ENCODE data around the gene TMEM144.

The TMEM144 gene

GRCh38 chr4:158229768-158230167 lies 19.5 kb downstream of the TMEM144 start:
- in situ Hi-C loops (cut with MboI; ENCODE audit: low pct_unique_long_range_greater_than_20kb, low sequenced_read_pairs, unreplicated experiment) = no loop called here
- DNase-seq (ENCODE audit: low spot score) = no peak
- no peak for TF ChIP-seq CTCF (IDR thresholded peaks at IDR 0.05; ENCODE audit: extremely low read depth, insufficient read depth, missing control alignments)

- DNase-seq (ENCODE audit: low spot score) = no peak
- no peak for TF ChIP-seq CTCF (IDR thresholded peaks at IDR 0.05; ENCODE audit: extremely low read depth, insufficient read depth, missing control alignments)
- in situ Hi-C loops (cut with MboI; ENCODE audit: low pct_unique_long_range_greater_than_20kb, low sequenced_read_pairs, unreplicated experiment) = no loop called here
These were observed 24.4 kb downstream of the TMEM144 start for GRCh38 chr4:158234671-158235070.

GRCh38 chr4:158236304-158237030 lies 26.2 kb downstream of the TMEM144 start:
- in situ Hi-C loops (cut with MboI; ENCODE audit: low pct_unique_long_range_greater_than_20kb, low sequenced_read_pairs, unreplicated experiment) = no loop called here
- no peak for TF ChIP-seq CTCF (IDR thresholded peaks at IDR 0.05; ENCODE audit: extremely low read depth, insufficient read depth, missing control alignments)

GRCh38 chr4:158238575-158238974 lies 28.3 kb downstream of the TMEM144 start:
- no peak for TF ChIP-seq CTCF (IDR thresholded peaks at IDR 0.05; ENCODE audit: extremely low read depth, insufficient read depth, missing control alignments)
- no peak for DNase-seq (ENCODE audit: low spot score)
- in situ Hi-C loops (cut with MboI; ENCODE audit: low pct_unique_long_range_greater_than_20kb, low sequenced_read_pairs, unreplicated experiment) = no loop called here

More at GRCh38 chr4:158236304-158237030, 26.2 kb downstream of the TMEM144 start:
- DNase-seq (ENCODE audit: low spot score) = no peak

- TF ChIP-seq CTCF (IDR thresholded peaks at IDR 0.05; ENCODE audit: extremely low read depth, insufficient read depth, missing control alignments) = no peak
- in situ Hi-C loops (cut with MboI; ENCODE audit: low pct_unique_long_range_greater_than_20kb, low sequenced_read_pairs, unreplicated experiment) = no loop called here
- no peak for DNase-seq (ENCODE audit: low spot score)
These were observed 28.9 kb downstream of the TMEM144 start for GRCh38 chr4:158239196-158239595.

GRCh38 chr4:158243071-158243470 lies 32.8 kb downstream of the TMEM144 start:
- TF ChIP-seq CTCF (IDR thresholded peaks at IDR 0.05; ENCODE audit: extremely low read depth, insufficient read depth, missing control alignments) = no peak
- no peak for DNase-seq (ENCODE audit: low spot score)
- in situ Hi-C loops (cut with MboI; ENCODE audit: low pct_unique_long_range_greater_than_20kb, low sequenced_read_pairs, unreplicated experiment) = no loop called here
